ENCODE measurements around the gene CMBL.
A peak's percentile ranks its signal among the peaks of the same experiment; 100 is the strongest.
"Not testable (repeated sequence)": the region's sequence is repeated elsewhere in the genome, so short reads cannot be mapped to it uniquely, and the experiment has no call there.

The CMBL gene

DNA sequence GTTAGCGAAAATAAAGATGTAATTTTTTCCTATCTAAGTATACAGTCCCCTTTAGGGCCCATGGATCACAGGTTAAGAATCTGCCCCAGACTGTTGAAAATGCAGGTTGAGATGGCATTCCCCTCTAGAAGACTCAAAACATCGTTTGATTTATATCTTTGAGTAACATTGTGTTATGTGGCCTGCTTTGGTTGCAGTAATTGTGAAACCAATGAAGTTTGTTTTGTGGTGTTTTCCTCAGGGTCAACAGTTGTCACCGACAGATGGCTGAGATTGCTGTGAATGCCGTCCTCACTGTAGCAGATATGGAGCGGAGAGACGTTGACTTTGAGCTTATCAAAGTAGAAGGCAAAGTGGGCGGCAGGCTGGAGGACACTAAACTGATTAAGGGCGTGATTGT is 49.8 kb downstream of the CMBL start:
- DNase-seq (ENCODE audit: low read depth in 3 of 3) = no peak

DNA sequence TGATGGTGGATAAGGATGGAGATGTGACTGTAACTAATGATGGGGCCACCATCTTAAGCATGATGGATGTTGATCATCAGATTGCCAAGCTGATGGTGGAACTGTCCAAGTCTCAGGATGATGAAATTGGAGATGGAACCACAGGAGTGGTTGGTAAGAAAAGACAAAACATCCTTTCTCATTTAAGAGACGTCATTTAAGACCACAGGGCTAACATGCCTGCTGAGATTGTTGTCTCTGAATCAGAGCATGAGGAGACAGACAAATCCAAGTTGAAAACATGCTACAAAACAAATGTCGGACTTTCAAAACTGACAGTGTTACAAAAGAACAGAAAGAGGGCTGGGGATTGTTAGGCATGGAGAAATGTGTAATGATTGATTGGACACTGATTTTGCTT is 53.0 kb downstream of the CMBL start:
- DNase-seq (ENCODE audit: low read depth in 3 of 3) = no peak

DNA sequence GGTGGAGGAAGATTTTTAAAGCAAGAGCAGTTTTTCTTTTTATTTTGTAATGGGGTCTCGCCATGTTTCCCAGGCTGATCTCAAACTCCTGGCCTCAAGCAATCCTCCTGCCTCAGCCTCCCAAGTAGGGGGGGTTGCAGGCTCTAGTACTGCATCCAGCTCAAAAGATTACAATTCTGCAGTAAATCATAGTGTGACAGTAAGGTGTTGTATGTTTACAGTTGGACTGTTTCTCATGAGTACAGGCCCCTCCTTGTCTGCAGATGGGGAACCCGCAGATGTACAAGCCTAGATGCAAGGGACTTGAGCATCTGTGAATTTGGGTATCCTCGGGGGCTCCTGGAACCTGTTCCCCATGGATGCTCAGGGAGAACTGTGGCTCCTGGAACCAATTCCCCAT is 54.3 kb downstream of the CMBL start:
- no peak for DNase-seq (ENCODE audit: low read depth in 3 of 3)

DNA sequence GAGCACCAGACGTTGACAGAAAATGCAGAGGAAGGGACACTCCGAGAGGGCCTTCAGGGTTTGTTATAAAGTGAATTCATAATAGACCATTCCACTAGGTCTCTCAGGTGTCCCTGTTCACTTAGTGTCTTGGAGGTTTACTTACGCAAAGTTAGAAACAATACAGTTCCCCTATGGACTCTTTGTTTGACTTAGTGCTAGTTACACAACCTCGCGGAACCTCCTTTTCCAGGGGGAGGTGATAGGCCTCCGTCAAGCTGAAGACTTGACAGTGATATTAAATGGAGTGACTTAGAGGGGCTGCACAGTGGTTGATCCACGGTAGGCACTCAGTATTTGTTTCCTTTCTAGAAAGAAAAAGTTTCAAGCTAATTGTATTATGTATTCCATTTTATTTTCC is 56.3 kb downstream of the CMBL start:
- DNase-seq (ENCODE audit: low read depth in 3 of 3) = no peak

DNA sequence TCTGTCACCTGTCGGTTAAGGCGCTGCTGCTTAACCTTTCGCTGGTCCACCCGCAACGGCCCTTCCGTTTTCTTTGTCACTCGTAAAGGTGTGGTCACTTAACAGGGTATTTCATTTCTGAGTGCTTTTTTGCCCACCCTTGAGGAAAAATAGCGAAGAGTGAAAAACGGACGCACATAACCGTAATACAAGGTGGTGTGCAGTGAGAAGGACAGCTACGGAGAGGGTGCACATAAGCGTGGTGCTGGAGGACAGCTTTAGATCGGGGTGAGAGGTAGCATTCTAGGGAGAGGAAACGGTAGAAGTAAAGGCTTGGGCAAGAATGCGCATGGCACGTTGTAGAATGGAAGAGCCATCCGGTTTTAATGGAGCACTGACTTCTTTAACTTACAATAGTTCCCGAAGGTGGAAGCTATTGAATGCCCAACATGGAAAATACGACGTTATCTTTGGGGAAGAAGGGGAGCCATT is 56.9 kb downstream of the CMBL start:
- DNase-seq (ENCODE audit: low read depth in 3 of 3) = no peak

DNA sequence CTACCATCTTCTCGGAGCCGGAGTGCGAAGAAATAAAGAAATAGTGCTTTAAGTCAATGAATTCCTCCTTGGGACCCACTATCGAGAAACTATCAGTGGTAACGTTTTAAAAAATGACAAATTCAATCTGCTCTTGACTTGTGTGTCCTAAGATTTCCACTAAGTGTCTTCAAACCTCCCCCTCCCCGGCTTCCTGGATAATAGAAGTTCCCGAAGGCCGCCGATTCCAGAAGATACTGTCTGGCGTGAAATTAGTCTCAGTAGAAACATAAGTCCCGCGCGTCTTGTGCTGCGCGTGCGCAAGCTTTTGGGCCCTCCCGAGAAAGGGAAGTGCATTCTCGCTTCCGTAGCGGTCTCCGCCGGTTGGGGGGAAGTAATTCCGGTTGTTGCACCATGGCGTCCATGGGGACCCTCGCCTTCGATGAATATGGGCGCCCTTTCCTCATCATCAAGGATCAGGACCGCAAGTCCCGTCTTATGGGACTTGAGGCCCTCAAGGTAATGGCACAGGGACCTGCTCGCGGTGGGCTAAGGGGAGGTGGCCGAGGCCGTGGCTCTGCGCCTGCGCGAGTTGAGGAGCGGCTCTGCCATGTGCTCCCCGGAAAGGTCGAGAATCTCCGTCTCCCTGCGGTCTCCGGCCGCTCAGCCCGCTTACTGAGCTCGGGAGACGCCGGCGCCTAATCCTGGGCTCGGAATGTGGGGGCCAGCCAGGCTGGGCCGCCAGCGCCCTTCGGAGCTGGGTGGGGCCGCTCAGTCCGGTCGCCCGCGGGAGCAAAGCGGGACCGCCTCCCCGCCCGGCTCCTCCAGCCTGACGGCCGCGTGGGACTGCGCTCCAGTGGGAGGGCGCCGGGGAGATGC is 57.5 kb downstream of the CMBL start, which contains the start of gene CCT5:
CCT5 (plus strand) TSS at position 333 of the 858 bp plus-strand sequence; CDS start at position 394, 61 bp downstream.
- DNase-seq (ENCODE audit: low read depth in 3 of 3) = peak; percentile 71 to 82 (median 74)

DNA sequence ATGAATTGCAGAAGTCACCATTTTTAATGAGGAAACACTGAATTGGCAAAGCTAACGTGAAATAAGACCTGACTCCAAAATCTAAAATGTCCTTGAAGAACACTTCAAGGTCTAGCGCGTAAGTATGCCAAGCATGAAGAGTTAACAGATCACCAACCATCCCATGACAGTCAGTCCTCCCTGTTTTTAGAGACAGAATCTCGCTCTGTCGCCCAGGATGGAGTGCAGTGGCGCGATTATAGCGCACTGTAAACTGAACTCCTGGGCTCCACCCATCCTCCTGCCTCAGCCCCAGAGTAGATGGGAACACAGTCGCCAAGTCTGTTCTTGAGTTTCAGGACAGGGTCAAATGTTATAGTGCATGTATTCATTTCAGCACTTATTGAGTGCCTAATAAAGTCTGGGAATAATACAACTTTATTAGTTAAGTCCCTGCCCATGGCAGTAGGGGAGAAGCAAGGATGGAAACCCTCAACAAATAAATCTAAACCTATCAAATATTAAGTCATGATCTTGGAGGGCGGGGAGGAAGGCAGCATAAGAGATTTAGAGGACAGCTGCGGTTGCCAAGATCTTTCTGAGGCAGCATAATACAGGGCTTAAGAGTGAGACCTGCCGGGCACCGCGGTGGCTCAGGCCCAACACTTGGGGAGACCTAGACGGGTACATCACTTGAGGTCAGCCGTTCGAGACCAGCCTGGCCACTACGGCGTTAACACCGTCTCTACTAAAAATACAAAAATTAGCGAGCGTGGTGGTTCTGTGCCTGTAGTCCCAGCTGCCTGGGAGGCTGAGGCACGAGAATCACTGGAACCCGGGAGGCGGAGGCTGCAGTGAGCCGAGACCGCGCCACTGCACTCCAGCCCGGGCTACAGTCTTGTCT is 59.1 kb downstream of the CMBL start:
- DNase-seq (ENCODE audit: low read depth in 3 of 3) = no peak

DNA sequence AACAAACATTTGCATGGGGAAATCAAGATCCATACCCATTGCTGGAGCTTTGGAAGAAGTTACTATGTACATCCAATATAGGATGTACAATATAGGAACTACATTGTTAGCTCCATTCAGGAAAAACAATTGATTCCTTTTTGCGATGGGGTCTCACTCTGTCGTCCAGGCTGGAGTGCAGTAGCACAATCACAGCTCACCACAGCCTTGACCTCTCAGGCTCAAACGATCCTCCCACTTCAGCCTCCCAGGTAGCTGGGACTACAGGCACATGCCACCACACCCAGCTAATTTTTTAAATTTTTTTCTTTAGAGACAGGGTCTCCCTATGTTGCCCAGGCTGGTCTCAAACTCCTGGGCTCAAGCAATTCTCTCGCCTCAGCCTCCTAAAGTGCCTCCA is 60.5 kb downstream of the CMBL start:
- not testable (repeated sequence) for DNase-seq (ENCODE audit: low read depth in 3 of 3)

DNA sequence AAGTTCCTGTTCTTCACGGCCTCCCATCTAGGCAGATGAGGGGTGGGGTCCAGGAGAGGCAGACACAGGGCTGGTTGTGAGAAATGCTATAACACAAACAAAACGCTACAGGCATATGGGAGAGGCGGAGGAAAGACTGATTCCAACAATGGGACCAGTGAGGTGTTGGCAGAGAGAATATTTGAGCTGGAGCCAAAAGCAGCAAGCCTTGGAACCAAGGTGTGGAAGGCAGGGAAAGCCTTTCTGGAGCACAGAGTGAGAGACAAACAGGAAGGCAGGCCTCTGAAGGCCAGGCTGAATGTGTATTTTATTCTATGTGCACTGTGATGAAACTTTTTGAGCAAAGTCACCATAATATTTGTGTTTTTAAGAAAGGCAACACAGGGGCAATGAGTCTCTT is 60.9 kb downstream of the CMBL start:
- no peak for DNase-seq (ENCODE audit: low read depth in 3 of 3)

DNA sequence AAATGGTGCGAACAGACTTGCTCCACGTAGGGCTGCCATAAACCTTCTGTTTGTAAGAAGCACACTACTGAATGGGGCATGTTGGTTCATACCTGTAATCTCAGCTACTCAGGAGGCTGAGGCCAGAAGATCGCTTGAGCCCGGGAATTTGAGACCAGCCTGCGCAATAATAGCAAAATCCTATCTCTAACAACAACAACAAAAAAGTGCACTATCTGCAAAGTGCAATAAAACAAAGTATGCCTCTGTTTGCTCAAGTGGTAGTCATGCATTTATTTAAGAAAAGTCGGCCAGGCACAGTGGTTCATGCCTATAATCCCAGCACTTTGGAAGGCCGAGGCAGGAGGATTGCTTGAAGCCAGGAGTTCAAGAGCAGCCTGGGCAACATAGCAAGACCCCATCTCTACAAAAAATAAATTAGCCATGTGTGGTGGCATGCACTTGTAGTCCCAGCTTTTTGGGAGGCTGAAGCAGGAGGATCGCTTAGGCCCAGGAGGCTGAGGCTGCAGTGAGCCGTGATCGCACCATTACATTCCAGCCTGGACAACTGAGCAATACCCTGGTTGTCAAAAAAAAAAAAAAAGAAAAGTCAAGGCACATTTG is 63.3 kb downstream of the CMBL start:
- DNase-seq (ENCODE audit: low read depth in 3 of 3) = no peak

DNA sequence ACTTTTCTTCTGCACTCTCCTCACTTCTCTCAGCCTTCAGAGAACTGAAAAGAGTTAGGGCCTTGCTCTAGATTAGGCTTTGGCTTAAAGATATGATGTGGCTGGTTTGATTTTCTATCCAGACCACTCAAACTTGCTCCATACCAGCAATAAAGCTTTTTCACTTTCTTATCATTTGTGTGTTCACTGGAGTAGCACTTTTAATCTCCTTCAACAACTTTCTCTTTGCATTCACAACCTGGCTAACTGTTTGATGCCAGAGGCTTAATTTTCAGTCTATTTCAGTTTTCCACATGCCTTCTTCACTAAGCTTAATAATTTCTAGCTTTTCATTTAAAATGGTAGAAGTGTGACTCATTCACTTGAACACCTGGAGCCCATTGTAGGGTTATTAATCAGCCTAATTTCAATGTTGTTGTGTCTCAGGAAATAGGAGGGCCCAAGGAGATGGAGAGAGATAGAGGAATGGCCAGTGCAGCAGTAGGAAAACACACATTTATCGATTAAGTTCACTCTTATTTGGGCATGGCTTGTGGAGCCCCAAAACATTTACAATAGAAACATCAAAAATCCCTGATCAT is 64.0 kb downstream of the CMBL start:
- no peak for DNase-seq (ENCODE audit: low read depth in 3 of 3)

DNA sequence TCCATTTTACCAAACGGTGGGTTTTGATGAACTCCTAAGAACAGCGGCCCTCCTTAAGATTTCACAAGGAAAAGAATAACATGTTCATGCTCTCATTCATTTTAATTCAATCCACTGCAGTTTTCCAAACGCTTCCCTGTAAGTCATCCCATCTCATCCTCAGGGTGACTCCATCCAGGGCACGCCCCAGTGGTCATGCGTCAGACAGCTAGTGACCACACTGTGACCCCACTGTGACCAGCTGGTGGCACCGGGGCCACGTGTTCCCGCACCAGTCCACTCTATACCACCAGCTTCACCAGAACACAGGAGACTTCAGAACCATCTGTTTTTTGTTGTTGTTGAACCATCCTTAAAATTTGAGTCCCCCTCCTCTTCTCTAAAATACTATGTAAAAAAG is 72.4 kb downstream of the CMBL start:
- DNase-seq (ENCODE audit: low read depth in 3 of 3) = no peak

DNA sequence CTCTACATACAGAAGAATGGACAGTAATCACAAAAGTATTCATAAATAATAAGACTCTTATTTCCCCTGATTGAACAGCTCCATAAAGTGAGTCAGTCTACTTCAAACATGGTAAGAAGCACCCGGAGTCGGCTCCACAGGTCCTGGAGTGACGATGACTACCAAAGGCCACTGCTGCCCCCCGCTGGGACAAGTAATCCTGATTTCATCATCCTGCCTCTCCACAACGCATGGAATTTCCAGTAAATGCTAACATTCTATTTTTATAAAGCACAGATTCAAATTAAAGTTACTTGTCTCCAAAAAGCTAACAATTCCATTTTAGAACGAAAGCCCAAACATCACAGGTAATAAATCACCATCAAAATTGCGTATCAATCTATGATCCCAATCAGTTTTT is 74.2 kb downstream of the CMBL start:
- DNase-seq (ENCODE audit: low read depth in 3 of 3) = no peak

DNA sequence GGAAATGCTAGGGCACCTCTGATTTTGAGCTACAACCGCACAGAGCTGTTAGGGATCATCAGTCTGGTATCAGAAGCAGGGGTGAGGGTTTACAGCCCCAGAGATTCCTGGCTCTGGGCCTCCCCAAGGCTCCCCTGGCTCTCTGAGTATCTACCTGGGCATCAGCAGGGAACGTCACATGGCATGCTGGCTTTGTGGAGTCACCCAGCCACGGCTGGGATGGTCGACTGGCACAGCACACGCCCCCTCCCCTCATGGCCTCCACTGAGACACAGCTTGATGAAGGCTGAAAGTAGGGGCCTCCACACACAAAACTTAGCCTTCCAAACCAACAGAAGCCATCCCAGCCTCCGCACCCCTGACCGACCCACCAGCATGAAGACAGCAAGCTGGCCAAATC is 74.7 kb downstream of the CMBL start:
- DNase-seq (ENCODE audit: low read depth in 3 of 3) = no peak

DNA sequence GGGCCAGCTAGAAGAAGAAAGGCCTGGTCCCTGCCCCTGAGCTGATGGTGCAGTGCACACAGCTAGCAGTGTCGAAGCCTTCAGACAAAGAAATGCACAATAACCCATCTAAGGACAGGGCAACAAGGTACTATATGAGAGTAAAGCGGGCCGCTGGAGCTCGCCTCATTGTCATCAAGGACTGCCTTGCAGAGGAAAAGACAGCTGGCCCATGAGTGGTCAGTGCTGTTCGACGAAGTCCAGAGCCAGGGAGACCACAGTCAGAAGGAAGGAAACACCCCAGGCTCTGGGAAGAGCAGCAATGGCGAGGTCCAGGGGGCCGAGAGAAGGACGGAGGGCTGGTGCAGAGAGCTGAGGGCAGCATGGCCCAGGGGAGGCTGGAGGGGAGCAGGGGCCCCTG is 75.3 kb downstream of the CMBL start:
- DNase-seq (ENCODE audit: low read depth in 3 of 3) = no peak

DNA sequence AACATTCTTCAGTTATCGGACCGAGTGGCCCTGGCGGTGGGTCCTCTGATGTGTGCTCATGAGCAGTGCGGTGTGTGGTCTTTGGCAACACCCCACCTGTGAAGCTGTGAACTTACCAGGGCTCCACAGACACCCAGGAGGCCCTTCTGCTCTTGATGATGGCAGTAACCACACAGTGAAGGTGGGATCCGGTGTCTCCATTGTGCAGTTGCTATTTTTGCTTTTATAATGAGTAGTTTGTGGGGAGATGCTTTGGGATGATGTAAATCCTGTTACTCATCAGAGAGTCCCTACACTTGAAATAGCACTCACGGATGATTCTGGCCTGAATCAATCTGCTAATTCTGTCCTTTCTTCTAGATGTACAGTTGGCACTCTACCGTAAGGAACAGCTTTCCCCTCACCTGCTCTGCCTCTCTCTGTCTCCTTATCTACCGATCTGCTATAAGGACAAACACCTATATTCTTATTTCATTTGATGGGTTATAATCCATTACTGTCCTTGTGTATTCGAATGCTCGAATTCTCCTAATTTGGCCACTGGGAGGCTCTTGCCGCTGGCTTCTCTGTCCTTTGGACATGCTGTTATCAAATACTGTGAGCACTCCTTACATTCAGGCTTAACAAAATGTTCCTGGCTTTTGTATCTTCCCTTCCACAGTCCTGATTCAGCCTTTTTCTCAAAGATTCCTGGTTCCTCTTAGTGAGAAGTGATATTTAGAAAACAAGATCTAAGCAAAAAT is 78.2 kb downstream of the CMBL start:
- DNase-seq (ENCODE audit: low read depth in 3 of 3) = no peak

DNA sequence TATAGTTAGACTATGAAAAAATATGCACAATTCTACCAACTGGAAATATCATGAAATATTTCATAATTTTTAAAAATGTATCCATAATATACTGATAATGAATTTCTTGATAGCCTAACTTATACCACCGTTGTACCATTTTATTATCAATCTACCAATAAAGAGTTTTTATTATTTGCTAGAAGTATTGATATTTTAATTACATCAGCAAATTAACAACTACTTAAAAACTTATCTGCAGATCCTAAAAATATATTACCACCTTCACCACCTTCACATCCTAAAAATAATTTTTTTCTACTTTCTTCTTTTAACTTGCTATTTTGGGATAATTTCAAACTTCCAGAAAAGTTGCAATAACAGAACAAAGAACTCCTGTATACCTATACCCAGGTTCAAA is 79.4 kb downstream of the CMBL start:
- no peak for DNase-seq (ENCODE audit: low read depth in 3 of 3)
